AG08396 (cell line): ENCODE data around the gene ZNF407.

ENCODE experiments used
- DNase-seq: peaks from one replicate; pipeline ENCODE4 v3.0.0; 2012; ENCODE audit warnings: low spot score, mixed read lengths

The ZNF407 gene

DNA sequence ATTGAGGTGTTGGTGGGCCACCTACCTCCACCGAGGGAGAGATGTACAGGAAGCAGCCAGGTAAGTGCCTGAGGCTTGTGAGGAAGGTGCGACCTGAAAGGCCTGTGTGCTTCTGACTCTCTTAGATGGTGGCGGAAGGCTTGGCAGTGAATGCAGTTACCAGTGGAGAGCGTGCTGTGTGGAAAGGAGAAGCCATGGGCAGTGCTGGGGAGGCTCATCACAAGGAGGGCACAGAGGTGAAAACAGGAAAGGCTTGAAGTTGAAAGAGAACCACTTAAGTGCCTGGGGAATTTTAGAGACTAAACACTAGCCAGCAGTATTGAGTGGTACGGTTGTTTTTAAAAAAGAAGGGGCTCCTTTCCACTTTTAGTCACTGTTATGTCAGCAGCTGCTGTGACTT lies 130.9 kb downstream of the ZNF407 start:
- no peak for DNase-seq

GRCh38 chr18:74731097-74731496 lies 133.4 kb downstream of the ZNF407 start:
- peak; percentile 19 for DNase-seq

DNA sequence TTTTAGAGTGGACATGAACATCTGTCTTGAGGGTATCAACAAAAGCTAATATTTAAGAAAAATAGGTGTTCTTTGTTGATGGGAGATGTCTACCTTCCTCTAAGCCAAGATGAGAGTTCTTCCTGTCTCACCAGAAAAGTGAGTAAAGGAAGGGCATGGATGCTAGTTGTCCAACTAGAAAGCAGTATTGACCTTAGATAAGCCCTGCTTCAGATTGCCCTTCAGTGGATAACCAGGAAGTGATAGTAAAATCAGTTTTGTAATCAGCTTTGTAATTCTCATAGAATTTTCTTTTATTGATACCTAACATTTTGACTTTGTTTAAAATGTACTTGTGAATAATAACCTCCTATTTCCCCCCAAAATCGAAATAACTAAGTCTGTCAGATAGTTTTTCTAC lies 134.7 kb downstream of the ZNF407 start:
- no peak for DNase-seq

DNA sequence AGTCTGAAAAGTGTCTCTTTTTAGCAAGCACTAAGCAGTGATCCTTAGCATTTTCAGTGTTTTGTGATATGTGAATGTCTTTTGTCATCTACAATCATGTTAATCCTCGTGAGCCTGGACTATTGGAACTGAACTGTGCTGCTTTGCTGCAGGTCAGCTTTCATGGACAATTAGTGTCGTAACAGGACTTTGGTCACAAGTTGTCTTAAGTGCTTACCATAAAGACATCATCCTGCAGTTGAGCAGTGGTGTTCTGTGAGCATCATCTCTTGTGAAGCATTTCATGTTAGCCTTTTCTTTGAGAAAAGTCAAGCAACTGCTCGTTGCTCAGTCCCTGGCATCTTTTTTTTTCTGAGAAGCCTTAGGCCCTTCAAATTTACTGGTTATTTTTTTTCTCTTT lies 135.9 kb downstream of the ZNF407 start:
- no peak for DNase-seq

GRCh38 chr18:74734013-74734444 lies 136.4 kb downstream of the ZNF407 start:
- no peak for DNase-seq

- DNase-seq, result no peak
Observed at GRCh38 chr18:74739926-74740325, 142.3 kb downstream of the ZNF407 start.

- peak; percentile 5 for DNase-seq
Observed at GRCh38 chr18:74742573-74743243, 145.0 kb downstream of the ZNF407 start.

GRCh38 chr18:74745633-74746403 lies 148.1 kb downstream of the ZNF407 start:
- DNase-seq, result peak; percentile 34

- no peak for DNase-seq
Observed at GRCh38 chr18:74748809-74749208, 151.1 kb downstream of the ZNF407 start.

DNA sequence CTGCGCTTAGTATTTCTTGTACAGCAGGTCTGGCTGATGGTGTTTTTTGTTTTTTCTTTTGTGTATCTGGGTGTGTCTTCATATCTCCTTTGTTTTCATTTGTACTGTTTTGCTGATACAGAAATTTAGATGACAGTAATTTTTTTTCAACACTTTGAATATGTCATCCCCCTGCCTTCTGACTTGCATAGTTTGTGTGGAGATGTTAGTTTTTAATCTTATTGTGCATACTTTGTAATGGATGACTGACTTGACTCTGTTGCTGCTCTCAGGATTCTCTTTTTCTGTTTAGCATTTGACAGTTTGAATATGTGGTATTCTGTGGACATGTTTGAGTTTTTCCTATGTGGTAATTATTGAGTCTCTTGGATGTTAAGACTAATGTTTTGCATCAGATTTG lies 161.3 kb downstream of the ZNF407 start:
- no peak for DNase-seq

DNA sequence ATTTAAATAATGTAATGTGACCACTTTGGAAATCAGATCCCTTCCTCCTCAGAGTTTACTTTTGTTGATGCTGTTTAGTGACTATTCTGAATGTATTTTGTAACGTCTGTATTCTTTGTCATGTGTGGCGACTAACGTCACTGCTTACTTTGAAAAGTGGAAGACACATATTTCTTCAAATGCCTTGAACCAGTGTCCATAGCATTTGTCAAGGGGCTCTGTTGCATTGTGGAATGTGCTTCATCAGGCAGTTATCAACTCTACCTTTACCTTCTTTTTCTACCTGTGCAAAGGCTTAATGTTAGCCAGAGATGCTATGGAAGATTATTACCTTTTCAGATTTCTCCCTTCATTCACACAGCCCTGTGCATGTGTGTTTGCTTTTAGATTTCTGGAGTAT lies 162.4 kb downstream of the ZNF407 start:
- no peak for DNase-seq

DNA sequence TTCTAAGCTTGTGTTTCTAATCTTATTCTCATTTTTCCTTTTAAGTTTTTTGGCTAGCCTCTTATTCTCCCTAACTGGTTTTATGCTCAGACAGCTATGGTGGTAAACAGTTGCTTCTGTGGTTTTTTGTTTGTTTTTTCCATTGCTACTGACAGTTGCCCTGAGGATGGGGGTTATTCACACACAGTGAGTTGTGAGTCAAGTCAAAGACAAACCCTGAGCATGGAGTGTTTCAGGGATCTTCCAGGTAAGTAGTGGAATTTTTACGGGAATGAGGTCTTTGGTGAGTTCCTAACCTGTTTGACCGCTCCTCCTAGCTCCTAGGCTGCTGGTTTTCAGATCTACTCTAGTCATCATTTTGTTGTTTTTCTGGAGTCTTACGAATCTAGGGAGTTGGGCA lies 162.8 kb downstream of the ZNF407 start:
- no peak for DNase-seq

DNA sequence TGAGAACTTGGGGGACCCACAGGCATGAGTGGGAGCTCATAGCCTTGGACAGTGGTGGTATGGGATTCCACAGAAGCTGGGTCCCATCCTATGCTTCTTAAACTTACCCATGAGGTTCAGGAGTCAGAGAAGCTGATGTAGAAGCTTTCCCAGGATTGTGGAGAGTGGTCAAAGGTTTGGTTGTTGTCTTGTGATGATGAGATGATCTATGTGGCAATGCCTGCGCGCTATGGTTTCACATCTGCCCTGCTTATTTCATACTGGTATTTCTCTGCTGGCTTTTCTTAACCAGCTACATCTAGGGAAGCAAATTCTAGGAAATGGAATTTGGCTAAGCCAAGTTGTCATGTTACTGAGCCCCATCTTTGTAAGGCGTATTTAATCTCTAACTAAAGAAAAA lies 168.6 kb downstream of the ZNF407 start:
- DNase-seq, result no peak

- no peak for DNase-seq
Observed at GRCh38 chr18:74768096-74768495, 170.4 kb downstream of the ZNF407 start.

DNA sequence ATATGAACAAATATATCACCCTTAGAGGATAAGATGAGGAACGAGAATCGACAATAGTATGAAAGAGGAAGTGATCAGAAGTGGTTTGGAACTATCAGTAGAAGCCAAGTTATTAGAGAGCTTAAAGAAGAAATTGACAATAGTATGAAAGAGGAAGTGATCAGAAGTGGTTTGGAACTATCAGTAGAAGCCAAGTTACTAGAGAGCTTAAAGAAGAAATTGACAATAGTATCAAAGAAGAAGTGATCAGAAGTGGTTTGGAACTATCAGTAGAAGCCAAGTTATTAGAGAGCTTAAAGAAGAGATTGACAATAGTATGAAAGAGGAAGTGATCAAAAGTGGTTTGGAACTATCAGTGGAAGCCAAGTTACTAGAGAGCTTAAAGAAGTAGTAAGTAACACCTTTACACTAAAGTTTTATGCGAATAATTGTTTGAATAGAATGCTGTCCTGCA lies 175.5 kb downstream of the ZNF407 start:
- no peak for DNase-seq

DNA sequence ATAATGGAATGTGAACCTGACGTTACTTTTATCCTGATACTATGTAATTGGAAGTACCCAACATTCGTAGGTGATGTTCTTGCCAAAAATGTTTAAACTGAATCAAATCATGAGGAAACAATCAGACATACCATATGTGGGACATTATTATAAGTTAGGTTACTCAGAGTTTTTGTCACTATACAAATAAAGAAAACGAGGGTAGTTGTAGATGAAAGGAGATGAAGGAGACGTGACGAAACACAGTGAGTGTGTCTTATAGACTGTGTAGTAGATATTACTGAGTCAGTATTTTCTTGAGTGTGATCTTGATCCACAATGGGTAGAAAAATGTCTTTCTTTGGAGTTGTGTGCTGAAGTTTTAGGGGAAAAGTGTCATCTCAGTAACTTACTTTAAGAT lies 176.8 kb downstream of the ZNF407 start:
- no peak for DNase-seq

GRCh38 chr18:74775239-74775638 lies 177.6 kb downstream of the ZNF407 start:
- peak; percentile 19 for DNase-seq

- peak; percentile 5 for DNase-seq
Observed at GRCh38 chr18:74778191-74778847, 180.6 kb downstream of the ZNF407 start.

DNA sequence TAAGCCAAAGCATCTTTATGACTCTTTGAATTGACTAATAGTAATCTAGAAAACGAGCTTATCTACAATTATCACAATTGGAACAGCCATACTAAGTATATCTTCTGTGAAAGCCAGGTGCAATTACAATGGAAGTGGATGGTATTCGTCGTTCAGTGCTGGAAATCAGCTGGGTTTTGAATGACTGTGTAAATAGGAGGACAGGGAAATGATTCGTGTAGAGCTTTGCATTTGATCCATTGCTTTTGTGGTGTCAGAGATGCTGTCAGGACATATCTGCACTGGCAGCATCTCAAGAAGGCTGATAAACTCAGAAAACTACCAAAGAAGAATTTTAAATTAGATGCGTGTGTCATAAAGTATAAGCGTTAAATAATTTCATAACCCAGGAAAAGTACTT lies 187.1 kb downstream of the ZNF407 start:
- no peak for DNase-seq

- no peak for DNase-seq
Observed at GRCh38 chr18:74785632-74786031, 188.0 kb downstream of the ZNF407 start.

- no peak for DNase-seq
Observed at GRCh38 chr18:74788657-74789056, 191.0 kb downstream of the ZNF407 start.

- DNase-seq, result no peak
Observed at GRCh38 chr18:74789078-74789477, 191.4 kb downstream of the ZNF407 start.

DNA sequence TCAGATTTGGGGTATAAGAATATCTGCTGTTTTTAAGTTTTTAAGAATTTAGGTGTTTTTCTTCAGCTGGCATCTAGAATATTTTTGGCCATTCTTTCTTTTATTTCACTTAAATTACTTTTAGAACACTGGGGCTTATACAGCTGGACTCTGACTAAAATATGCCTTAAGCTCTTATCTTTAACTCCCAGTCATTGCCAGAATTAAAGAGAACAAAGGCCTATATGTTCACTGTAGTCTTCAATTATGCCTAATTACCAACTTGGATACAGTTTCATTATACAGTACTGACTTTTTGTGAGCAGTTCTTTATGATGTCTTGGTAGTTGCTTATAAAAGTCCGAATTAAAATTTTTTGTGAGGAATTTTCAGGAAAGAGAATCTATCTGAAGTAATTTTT lies 192.8 kb downstream of the ZNF407 start:
- DNase-seq, result no peak
